GM18907 (cell line): Measurements from ENCODE around the gene FNDC3B.

Source experiments
- ATAC-seq: cut with Tn5 transposase; IDR thresholded peaks from one replicate; pipeline ENCODE4 v1.9.1; 2021; ENCODE audit warnings: mild to moderate bottlenecking, moderate library complexity; ENCODE audit not compliant: unreplicated experiment

Gene FNDC3B

GRCh38 chr3:172111163-172111562 is 71.8 kb downstream of the FNDC3B start:
- ATAC-seq: no peak

GRCh38 chr3:172112078-172112733 is 72.8 kb downstream of the FNDC3B start:
- ATAC-seq: no peak

GRCh38 chr3:172112734-172113120 is 73.3 kb downstream of the FNDC3B start:
- no peak for ATAC-seq

- ATAC-seq: no peak
Measured at GRCh38 chr3:172113710-172114109, 74.3 kb downstream of the FNDC3B start.

- ATAC-seq: no peak
Measured at GRCh38 chr3:172115059-172115458, 75.7 kb downstream of the FNDC3B start.

GRCh38 chr3:172115787-172116186 is 76.4 kb downstream of the FNDC3B start:
- no peak for ATAC-seq

- ATAC-seq: no peak
Measured at GRCh38 chr3:172118019-172118418, 78.6 kb downstream of the FNDC3B start.

GRCh38 chr3:172119266-172119969 is 80.0 kb downstream of the FNDC3B start:
- no peak for ATAC-seq

GRCh38 chr3:172120912-172121311 is 81.5 kb downstream of the FNDC3B start:
- ATAC-seq: no peak

- ATAC-seq: no peak
Measured at GRCh38 chr3:172121981-172122380, 82.6 kb downstream of the FNDC3B start.

- ATAC-seq: no peak
Measured at GRCh38 chr3:172124271-172124670, 84.9 kb downstream of the FNDC3B start.

- no peak for ATAC-seq
Measured at GRCh38 chr3:172125053-172125452, 85.7 kb downstream of the FNDC3B start.

- ATAC-seq: no peak
Measured at GRCh38 chr3:172125963-172126457, 86.6 kb downstream of the FNDC3B start.

GRCh38 chr3:172126741-172127140 is 87.4 kb downstream of the FNDC3B start:
- no peak for ATAC-seq

- ATAC-seq: no peak
Measured at GRCh38 chr3:172127141-172127540, 87.8 kb downstream of the FNDC3B start.

GRCh38 chr3:172127929-172128580 is 88.7 kb downstream of the FNDC3B start:
- no peak for ATAC-seq

GRCh38 chr3:172128858-172129257 is 89.5 kb downstream of the FNDC3B start:
- ATAC-seq: no peak

- no peak for ATAC-seq
Measured at GRCh38 chr3:172129498-172129849, 90.1 kb downstream of the FNDC3B start.

- no peak for ATAC-seq
Measured at GRCh38 chr3:172129850-172130716, 90.7 kb downstream of the FNDC3B start.

- no peak for ATAC-seq
Measured at GRCh38 chr3:172130717-172131050, 91.3 kb downstream of the FNDC3B start.

GRCh38 chr3:172131746-172132145 is 92.4 kb downstream of the FNDC3B start:
- ATAC-seq: no peak
